ENCODE measurements around the gene PSTPIP2.
"Not testable (repeated sequence)": the region's sequence is repeated elsewhere in the genome, so short reads cannot be mapped to it uniquely, and the experiment has no call there.

The PSTPIP2 gene

GRCh38 chr18:46035696-46036680, 36.1 kb downstream of the PSTPIP2 start:
- no peak for DNase-seq

- DNase-seq: no peak
These were observed 37.8 kb downstream of the PSTPIP2 start for GRCh38 chr18:46034230-46034629.

GRCh38 chr18:46031741-46032140, 40.3 kb downstream of the PSTPIP2 start:
- no peak for DNase-seq

GRCh38 chr18:46028536-46028891, 43.5 kb downstream of the PSTPIP2 start:
- DNase-seq: no peak

GRCh38 chr18:46019936-46020335, 52.1 kb downstream of the PSTPIP2 start:
- no peak for DNase-seq

- no peak for DNase-seq
These were observed 58.4 kb downstream of the PSTPIP2 start for GRCh38 chr18:46013484-46014189.

- no peak for DNase-seq
These were observed 61.4 kb downstream of the PSTPIP2 start for GRCh38 chr18:46010676-46011075.

- DNase-seq: no peak
These were observed 62.0 kb downstream of the PSTPIP2 start for GRCh38 chr18:46010050-46010449.

GRCh38 chr18:46009125-46009840, 62.8 kb downstream of the PSTPIP2 start:
- DNase-seq: no peak

GRCh38 chr18:46008531-46008930, 63.5 kb downstream of the PSTPIP2 start:
- no peak for DNase-seq

GRCh38 chr18:46007165-46007564, 64.9 kb downstream of the PSTPIP2 start:
- DNase-seq: no peak

- DNase-seq: no peak
These were observed 69.1 kb downstream of the PSTPIP2 start for GRCh38 chr18:46002934-46003333.

- DNase-seq: no peak
These were observed 70.2 kb downstream of the PSTPIP2 start for GRCh38 chr18:46001892-46002291.

- no peak for DNase-seq
These were observed 71.0 kb downstream of the PSTPIP2 start for GRCh38 chr18:46001074-46001473.

GRCh38 chr18:45999536-45999935, 72.5 kb downstream of the PSTPIP2 start:
- no peak for DNase-seq

- DNase-seq: no peak
These were observed 73.8 kb downstream of the PSTPIP2 start for GRCh38 chr18:45998244-45998643.

GRCh38 chr18:45997700-45998151, 74.3 kb downstream of the PSTPIP2 start:
- no peak for DNase-seq

- DNase-seq: no peak
These were observed 76.6 kb downstream of the PSTPIP2 start for GRCh38 chr18:45995461-45995860.

- no peak for DNase-seq
These were observed 78.6 kb downstream of the PSTPIP2 start for GRCh38 chr18:45993438-45993837.

GRCh38 chr18:45992527-45992926, 79.5 kb downstream of the PSTPIP2 start:
- not testable (repeated sequence) for DNase-seq

GRCh38 chr18:45991788-45992187, 80.3 kb downstream of the PSTPIP2 start:
- DNase-seq: no peak

- no peak for DNase-seq
These were observed 87.4 kb downstream of the PSTPIP2 start for GRCh38 chr18:45984546-45985235.

- no peak for DNase-seq
These were observed 90.2 kb downstream of the PSTPIP2 start for GRCh38 chr18:45981821-45982220.
